Tibial artery (tissue), 4 donors: ENCODE measurements around the gene LTB.
A peak's percentile ranks its signal among the peaks of the same experiment; 100 is the strongest.

Experiments
- DNase-seq, 2 donors: peaks; one replicate each; pipeline ENCODE4 v3.0.0-alpha.2; 2019
- H3K27ac ChIP-seq, 2 donors: fragments of 200-600 bp; sonication (generic) in 1 of 2; 1 replicate in 1 of 2; 2 replicates in 1 of 2; pipeline ENCODE4 v1.5.1; 2018 to 2019; ENCODE audit warnings: mild to moderate bottlenecking in 1 of 2
- H3K27me3 ChIP-seq, 2 donors: fragments of 200-600 bp; sonication (generic) in 1 of 2; one replicate each; pipeline versions ENCODE4 v1.5.1 to v1.6.0; 2016 to 2019
- H3K36me3 ChIP-seq, 3 donors: fragments of 200-600 bp; sonication (generic) in 2 of 3; one replicate each; pipeline ENCODE4 v1.5.1; 2016 to 2019; ENCODE audit warnings: mild to moderate bottlenecking in 2 of 3
- H3K4me1 ChIP-seq, 4 donors: fragments of 200-600 bp; sonication (generic) in 2 of 4; 1 replicate in 3 of 4; 2 replicates in 1 of 4; pipeline ENCODE4 v1.5.1; 2016 to 2019
- H3K4me3 ChIP-seq, 2 donors: fragments of 200-600 bp; sonication (generic) in 1 of 2; 1 replicate in 1 of 2; 2 replicates in 1 of 2; pipeline ENCODE4 v1.5.1; 2018 to 2019; ENCODE audit warnings: mild to moderate bottlenecking in 2 of 2
- H3K9me3 ChIP-seq, 3 donors: fragments of 200-600 bp; sonication (generic) in 1 of 3; one replicate each; pipeline ENCODE4 v1.5.1; 2016 to 2019
- intact Hi-C: fragments of 100-400 bp; cut with DNase I; formaldehyde crosslinking; loops from one replicate; pipeline ENCODE4 v1.15.0; 2023; ENCODE audit warnings: low total_unique reads
- TF ChIP-seq, protein P1 (sequence below), 2 experiments: fragments of 200-600 bp in 1 of 2; fragments of 450-650 bp in 1 of 2; IDR thresholded peaks; one replicate each; pipeline ENCODE4 v1.5.1; 2017 to 2019; ENCODE audit warnings: antibody characterized with exemption in 2 of 2, mild to moderate bottlenecking in 1 of 2, moderate library complexity in 1 of 2

The LTB gene

DNA sequence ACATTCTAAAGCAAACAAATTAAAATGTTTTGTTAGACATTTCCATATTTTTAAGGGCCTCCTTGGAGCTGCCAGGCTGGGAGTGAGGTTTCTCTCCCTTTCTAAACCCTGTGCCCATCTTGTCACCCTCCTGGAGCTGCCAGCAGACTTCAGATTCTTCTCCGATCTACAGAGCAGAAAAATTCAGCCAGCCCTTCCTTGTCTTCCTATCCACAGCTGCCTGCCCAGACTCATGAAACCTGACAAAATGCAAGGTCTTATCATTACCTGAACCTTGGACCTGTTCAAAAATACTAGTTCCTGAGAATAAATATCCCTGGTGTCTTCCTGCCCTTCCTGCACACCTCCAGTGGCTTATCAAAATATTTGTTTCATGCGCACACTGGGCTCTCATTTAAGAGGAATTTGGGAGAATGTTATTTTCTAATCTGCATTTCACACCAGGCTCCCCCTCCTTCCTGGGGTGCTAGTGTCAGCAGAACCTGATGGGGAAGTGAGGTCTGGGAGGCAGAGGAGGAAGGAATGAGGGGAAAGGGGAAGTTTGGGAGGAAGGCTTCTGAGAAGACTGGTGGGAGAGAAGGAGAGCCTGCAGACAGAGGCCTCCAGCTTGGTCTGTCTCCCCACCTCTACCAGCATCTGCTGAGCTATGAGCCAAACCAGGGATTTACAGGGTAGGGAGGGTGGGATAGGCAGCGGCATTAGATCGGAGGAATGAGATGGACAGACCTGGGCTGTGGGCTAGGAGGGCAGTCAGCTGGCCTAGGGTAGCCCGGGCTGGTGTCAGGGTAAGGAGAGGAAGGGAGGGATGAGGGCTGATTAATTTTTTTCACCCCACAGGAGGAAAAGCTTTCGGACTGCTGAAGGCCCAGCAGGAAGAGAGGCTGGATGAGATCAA, 32.7 kb upstream of the LTB start, which contains the start of gene AIF1:
Gene AIF1, plus strand, starts transcription at position 551 of the 895 bp plus-strand sequence. Its CDS starts 96 bp downstream, at position 647.
- no peaks in the 10 kb centered on the region for H3K36me3 ChIP-seq
- peak within 1 kb of the TSS; percentile 1 to 18 for H3K4me3 ChIP-seq
- TF ChIP-seq, protein P1, sequence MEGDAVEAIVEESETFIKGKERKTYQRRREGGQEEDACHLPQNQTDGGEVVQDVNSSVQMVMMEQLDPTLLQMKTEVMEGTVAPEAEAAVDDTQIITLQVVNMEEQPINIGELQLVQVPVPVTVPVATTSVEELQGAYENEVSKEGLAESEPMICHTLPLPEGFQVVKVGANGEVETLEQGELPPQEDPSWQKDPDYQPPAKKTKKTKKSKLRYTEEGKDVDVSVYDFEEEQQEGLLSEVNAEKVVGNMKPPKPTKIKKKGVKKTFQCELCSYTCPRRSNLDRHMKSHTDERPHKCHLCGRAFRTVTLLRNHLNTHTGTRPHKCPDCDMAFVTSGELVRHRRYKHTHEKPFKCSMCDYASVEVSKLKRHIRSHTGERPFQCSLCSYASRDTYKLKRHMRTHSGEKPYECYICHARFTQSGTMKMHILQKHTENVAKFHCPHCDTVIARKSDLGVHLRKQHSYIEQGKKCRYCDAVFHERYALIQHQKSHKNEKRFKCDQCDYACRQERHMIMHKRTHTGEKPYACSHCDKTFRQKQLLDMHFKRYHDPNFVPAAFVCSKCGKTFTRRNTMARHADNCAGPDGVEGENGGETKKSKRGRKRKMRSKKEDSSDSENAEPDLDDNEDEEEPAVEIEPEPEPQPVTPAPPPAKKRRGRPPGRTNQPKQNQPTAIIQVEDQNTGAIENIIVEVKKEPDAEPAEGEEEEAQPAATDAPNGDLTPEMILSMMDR (IDR thresholded peaks at IDR 0.05), result no peak
- no peak for DNase-seq
- no peaks in the 10 kb centered on the region for H3K9me3 ChIP-seq
- H3K27ac ChIP-seq, result no peak within 1 kb of the TSS
- H3K27me3 ChIP-seq, result no peaks in the 10 kb centered on the region
- intact Hi-C loops, result no loop called here
- no peaks in the 10 kb centered on the region for H3K4me1 ChIP-seq

DNA sequence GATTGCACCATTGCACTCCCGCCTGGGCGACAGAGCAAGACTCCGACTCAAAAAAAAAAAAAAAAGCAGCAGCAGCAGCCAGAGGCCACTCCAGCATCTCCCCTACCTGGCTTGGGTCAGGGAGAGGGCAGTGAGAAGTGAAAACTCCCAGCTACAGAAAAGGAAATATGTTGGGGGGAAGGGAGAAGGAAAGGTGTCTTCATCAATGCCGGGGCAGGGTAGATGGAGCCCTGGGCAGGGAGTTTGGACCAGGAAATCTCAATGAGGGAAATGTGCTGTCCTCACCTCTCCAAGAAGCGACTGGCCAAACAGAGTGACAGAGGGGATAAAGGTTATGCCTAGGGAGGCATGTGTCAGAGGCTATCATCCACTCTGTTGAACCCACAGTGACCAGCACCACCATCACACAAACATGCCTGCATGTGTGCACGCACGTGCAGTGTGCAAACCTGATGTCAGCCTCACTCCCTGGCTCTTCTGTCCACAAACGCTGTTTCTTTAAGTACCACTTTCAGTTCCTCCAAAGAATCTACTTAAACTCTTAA, 31.9 kb upstream of the LTB start:
- H3K27ac ChIP-seq, result no peak overlapping the region
- intact Hi-C loops, result no loop called here
- H3K36me3 ChIP-seq, result no peaks in the 10 kb centered on the region
- DNase-seq, result no peak
- H3K4me1 ChIP-seq, result no peaks in the 10 kb centered on the region
- no peak overlapping the region for H3K4me3 ChIP-seq
- H3K27me3 ChIP-seq, result no peaks in the 10 kb centered on the region
- H3K9me3 ChIP-seq, result no peaks in the 10 kb centered on the region
- TF ChIP-seq, protein P1 (IDR thresholded peaks at IDR 0.05), result no peak

DNA sequence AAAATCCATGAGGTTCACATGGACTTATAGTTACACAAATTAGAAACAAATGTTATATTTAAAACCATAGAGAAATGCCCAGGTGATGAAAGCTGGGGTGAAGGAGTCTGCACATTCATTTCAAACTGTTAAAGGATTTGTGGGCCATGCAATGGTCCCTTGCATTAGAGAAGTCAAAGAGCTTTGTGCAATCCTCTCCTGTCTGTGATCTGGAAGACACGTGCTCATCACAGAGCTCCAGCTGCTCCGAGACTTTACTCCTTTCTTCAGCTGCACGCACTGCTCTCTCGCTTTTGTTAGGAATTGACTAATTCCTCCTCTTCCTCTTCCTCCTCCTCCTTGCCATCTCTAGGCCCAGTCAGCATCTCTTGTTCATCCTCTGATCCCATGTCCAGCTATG, 28.7 kb upstream of the LTB start:
- intact Hi-C loops, result no loop called here
- Histone ChIP-seq H3K36me3 (no peaks in the 10 kb centered on the region), H3K27me3 (no peaks in the 10 kb centered on the region), H3K4me1 (no peaks in the 10 kb centered on the region), H3K27ac (no peak overlapping the region), H3K9me3 (no peaks in the 10 kb centered on the region), H3K4me3 (no peak overlapping the region)
- DNase-seq, result no peak
- TF ChIP-seq, protein P1 (IDR thresholded peaks at IDR 0.05), result no peak

DNA sequence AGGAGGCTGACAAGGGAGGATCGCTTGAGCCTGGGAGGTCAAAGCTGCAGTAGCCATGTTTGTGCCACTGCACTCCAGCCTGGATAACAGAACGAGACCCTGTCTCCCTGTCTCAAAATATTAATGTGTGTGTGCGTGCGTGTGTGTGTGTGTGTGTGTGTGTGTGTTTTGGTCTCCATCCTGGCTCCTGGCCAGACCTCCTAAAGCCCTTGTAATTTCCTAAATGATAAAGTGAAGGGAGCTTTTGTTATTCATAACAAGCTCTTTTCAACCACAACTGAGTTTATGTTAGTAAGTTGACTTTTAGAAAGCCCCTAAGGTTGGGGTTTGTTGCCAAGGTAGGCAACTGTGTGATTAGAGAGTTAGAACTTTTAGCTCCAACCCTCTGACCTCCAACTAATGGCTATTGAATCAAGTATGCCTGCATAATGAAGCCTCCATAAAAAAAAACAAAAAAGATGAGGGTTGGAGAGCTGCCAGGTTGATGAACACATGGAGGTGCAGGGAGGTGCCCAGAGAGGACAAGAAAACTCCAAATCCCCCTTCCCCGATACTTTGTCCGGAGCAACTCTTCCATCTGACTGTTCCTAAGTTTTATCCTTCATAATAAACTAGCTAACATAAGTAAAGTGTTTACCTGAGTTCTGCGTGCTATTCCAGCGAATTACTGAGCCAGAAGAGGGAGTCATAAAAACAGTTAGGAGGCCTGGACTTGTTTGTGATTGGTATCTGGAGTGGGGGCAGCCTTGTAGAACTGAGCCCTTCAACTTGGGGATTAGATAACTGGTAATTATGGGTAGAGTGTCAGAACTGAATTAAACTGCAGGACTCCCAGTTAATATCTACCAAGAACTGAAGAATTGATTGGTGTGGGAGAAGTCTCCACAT, 27.5 kb upstream of the LTB start:
- Histone ChIP-seq H3K4me3 (no peak overlapping the region), H3K36me3 (no peaks in the 10 kb centered on the region), H3K27me3 (no peaks in the 10 kb centered on the region), H3K9me3 (no peaks in the 10 kb centered on the region), H3K27ac (no peak overlapping the region), H3K4me1 (no peaks in the 10 kb centered on the region)
- no peak for DNase-seq
- TF ChIP-seq, protein P1 (IDR thresholded peaks at IDR 0.05), result no peak
- intact Hi-C loops, result no loop called here

DNA sequence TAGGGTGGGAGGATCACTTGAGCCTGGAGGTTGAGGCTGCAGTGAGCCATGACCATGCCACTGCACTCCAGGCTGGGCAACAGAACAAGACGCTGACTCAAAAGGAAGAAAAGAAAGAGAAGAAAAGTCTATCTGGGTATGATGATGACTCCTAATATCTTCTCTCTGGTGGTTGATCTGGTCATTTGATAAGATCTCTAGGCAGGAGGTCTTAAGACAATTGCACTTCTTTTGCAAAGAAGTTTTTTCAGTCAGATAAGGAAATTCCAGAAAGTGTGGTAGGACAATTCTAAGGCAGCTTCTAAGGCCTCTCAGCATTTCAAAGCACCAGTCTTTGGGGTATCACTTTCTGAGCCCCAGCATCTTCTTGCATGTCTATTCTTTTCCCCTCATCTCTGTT, 25.1 kb upstream of the LTB start:
- H3K4me1 ChIP-seq, result no peaks in the 10 kb centered on the region
- H3K9me3 ChIP-seq, result no peaks in the 10 kb centered on the region
- no peaks in the 10 kb centered on the region for H3K36me3 ChIP-seq
- intact Hi-C loops, result no loop called here
- H3K27ac ChIP-seq, result no peak overlapping the region
- no peak for DNase-seq
- no peak overlapping the region for H3K4me3 ChIP-seq
- H3K27me3 ChIP-seq, result no peaks in the 10 kb centered on the region
- TF ChIP-seq, protein P1 (IDR thresholded peaks at IDR 0.05), result no peak
